ENCODE data around the gene GM2A.

GRCh38 chr5:151212406-151212798 lies 40.6 kb upstream of the GM2A start:
- no peak for TF ChIP-seq CTCF (IDR thresholded peaks at IDR 0.05)
- no peak for TF ChIP-seq POLR2A (IDR thresholded peaks at IDR 0.05)

Data from testis (tissue), 2 donors.